H9 (cell line): ENCODE results near the gene BRK1. TPM values are rescaled to one million over a fixed set of nuclear protein-coding genes. Genes with fewer than 3 reads are reported as not detected.

ENCODE experiments used
- DNase-seq: peaks from one replicate; pipeline ENCODE4 v3.0.0-alpha.2; 2017
- H2AFZ ChIP-seq: one replicate; pipeline ENCODE4 v1.6.1; 2013; ENCODE audit warnings: mild to moderate bottlenecking, low read length, control low read depth, moderate library complexity
- H2AK5ac ChIP-seq: 2 replicates; pipeline ENCODE4 v1.6.1; 2013; ENCODE audit warnings: low read length, control low read depth, mixed read lengths; ENCODE audit not compliant: insufficient read length
- H2BK120ac ChIP-seq: one replicate; pipeline ENCODE4 v1.6.1; 2013; ENCODE audit warnings: low read depth, mild to moderate bottlenecking, low read length, control low read depth, inconsistent platforms; ENCODE audit not compliant: poor library complexity, severe bottlenecking
- H2BK12ac ChIP-seq: 2 replicates; pipeline ENCODE4 v1.6.1; 2013; ENCODE audit warnings: low read length, control low read depth, mixed read lengths, low read depth; ENCODE audit not compliant: insufficient read length
- H2BK15ac ChIP-seq: 2 replicates; pipeline ENCODE4 v1.6.1; 2013; ENCODE audit warnings: low read depth, low read length, control low read depth
- H2BK20ac ChIP-seq: one replicate; pipeline ENCODE4 v1.6.1; 2013; ENCODE audit warnings: low read depth, mild to moderate bottlenecking, low read length, control low read depth, inconsistent platforms; ENCODE audit not compliant: poor library complexity, severe bottlenecking
- H2BK5ac ChIP-seq: 2 replicates; pipeline ENCODE4 v1.6.1; 2013; ENCODE audit warnings: low read length, control low read depth, mixed read lengths; ENCODE audit not compliant: insufficient read length
- H3K14ac ChIP-seq: 2 replicates; pipeline ENCODE4 v1.6.1; 2013; ENCODE audit warnings: low read length, control low read depth; ENCODE audit not compliant: insufficient read depth
- H3K18ac ChIP-seq: 2 replicates; pipeline ENCODE4 v1.6.1; 2013; ENCODE audit warnings: low read depth, mild to moderate bottlenecking, mixed read lengths, low read length, control low read depth; ENCODE audit not compliant: insufficient read length
- H3K23ac ChIP-seq: 2 replicates; pipeline ENCODE4 v1.6.1; 2013; ENCODE audit warnings: low read length, control low read depth, mixed read lengths, low read depth; ENCODE audit not compliant: insufficient read length
- H3K23me2 ChIP-seq: 2 replicates; pipeline ENCODE4 v1.6.1; 2013; ENCODE audit warnings: low read depth, mild to moderate bottlenecking, mixed read lengths, low read length, control low read depth; ENCODE audit not compliant: insufficient read length, poor library complexity, severe bottlenecking
- H3K27ac ChIP-seq: 2 replicates; pipeline ENCODE4 v1.5.1; 2013; ENCODE audit warnings: low read length, control low read depth, mixed read lengths, low read depth; ENCODE audit not compliant: insufficient read length
- H3K27me3 ChIP-seq: 2 replicates; pipeline ENCODE4 v1.6.1; 2013; ENCODE audit warnings: low read length, control low read depth, inconsistent platforms; ENCODE audit not compliant: insufficient read depth
- H3K4ac ChIP-seq: 2 replicates; pipeline ENCODE4 v1.6.1; 2013; ENCODE audit warnings: low read depth, mild to moderate bottlenecking, control low read depth, inconsistent platforms, low read length, moderate library complexity
- H3K4me1 ChIP-seq: 2 replicates; pipeline ENCODE4 v1.6.1; 2013; ENCODE audit warnings: low read length, control low read depth, inconsistent platforms; ENCODE audit not compliant: insufficient read depth
- H3K4me2 ChIP-seq: 2 replicates; pipeline ENCODE4 v1.6.1; 2013; ENCODE audit warnings: low read length, control low read depth, mixed read lengths; ENCODE audit not compliant: insufficient read length, insufficient read depth
- H3K56ac ChIP-seq: 2 replicates; pipeline ENCODE4 v1.6.1; 2013; ENCODE audit warnings: low read depth, mild to moderate bottlenecking, mixed read lengths, low read length, control low read depth; ENCODE audit not compliant: insufficient read length
- H3K79me1 ChIP-seq: 2 replicates; pipeline ENCODE4 v1.6.1; 2013; ENCODE audit warnings: low read depth, mild to moderate bottlenecking, moderate library complexity, low read length, control low read depth, inconsistent platforms; ENCODE audit not compliant: insufficient read depth, poor library complexity, severe bottlenecking
- H3K79me2 ChIP-seq: 2 replicates; pipeline ENCODE4 v1.6.1; 2013; ENCODE audit warnings: low read length, control low read depth, inconsistent platforms; ENCODE audit not compliant: insufficient read depth
- H3K9ac ChIP-seq: 2 replicates; pipeline ENCODE4 v1.6.1; 2013; ENCODE audit warnings: low read length, control low read depth, mixed read lengths; ENCODE audit not compliant: insufficient read length; ENCODE audit errors: extremely low read depth
- H3K9me3 ChIP-seq: one replicate; pipeline ENCODE4 v1.6.1; 2013; ENCODE audit warnings: low read depth, low read length, inconsistent platforms; ENCODE audit not compliant: control insufficient read depth
- H3T11ph ChIP-seq: one replicate; pipeline ENCODE4 v1.6.1; 2013; ENCODE audit warnings: mild to moderate bottlenecking, low read length, control low read depth, inconsistent platforms
- H4K20me1 ChIP-seq: one replicate; pipeline ENCODE4 v1.6.1; 2013; ENCODE audit not compliant: control insufficient read depth, insufficient read length, insufficient read depth
- H4K5ac ChIP-seq: 2 replicates; pipeline ENCODE4 v1.6.1; 2013; ENCODE audit warnings: low read depth, mild to moderate bottlenecking, mixed read lengths, low read length, control low read depth; ENCODE audit not compliant: insufficient read length
- H4K8ac ChIP-seq: replicated peaks from 2 replicates; pipeline ENCODE4 v1.6.1; 2013; ENCODE audit warnings: low read length, control low read depth, mixed read lengths, low read depth; ENCODE audit not compliant: insufficient read length
- H4K91ac ChIP-seq: 2 replicates; pipeline ENCODE4 v1.6.1; 2013; ENCODE audit warnings: low read depth, mild to moderate bottlenecking, moderate library complexity, mixed read lengths, low read length, control low read depth; ENCODE audit not compliant: insufficient read length
- H3K27ac Mint-ChIP-seq, 3 experiments: 2 replicates in 2 of 3; 3 replicates in 1 of 3; pipeline ENCODE4 v1.8.0; 2020 to 2021; ENCODE audit warnings: mixed read lengths in 3 of 3, mild to moderate bottlenecking in 1 of 3, moderate library complexity in 1 of 3
- H3K27me3 Mint-ChIP-seq: 2 replicates; pipeline ENCODE4 v1.8.0; 2021; ENCODE audit warnings: low read depth, mild to moderate bottlenecking, moderate library complexity, mixed read lengths
- H3K36me3 Mint-ChIP-seq, 3 experiments: 2 replicates in 2 of 3; 3 replicates in 1 of 3; pipeline ENCODE4 v1.8.0; 2020 to 2021; ENCODE audit warnings: low read depth in 3 of 3, mixed read lengths in 3 of 3; ENCODE audit not compliant: insufficient read depth in 1 of 3
- H3K4me1 Mint-ChIP-seq, 2 experiments: 2 replicates each; pipeline ENCODE4 v1.8.0; 2020; ENCODE audit warnings: mixed read lengths in 2 of 2
- H3K4me3 Mint-ChIP-seq, 2 experiments: 2 replicates in 1 of 2; 3 replicates in 1 of 2; pipeline ENCODE4 v1.8.0; 2020 to 2021; ENCODE audit warnings: mild to moderate bottlenecking in 2 of 2, mixed read lengths in 2 of 2, moderate library complexity in 1 of 2
- H3K9me3 Mint-ChIP-seq, 2 experiments: 2 replicates in 1 of 2; 3 replicates in 1 of 2; pipeline ENCODE4 v1.8.0; 2020; ENCODE audit warnings: mild to moderate bottlenecking in 2 of 2, mixed read lengths in 2 of 2, moderate library complexity in 1 of 2
- WGBS: extraction: QIAGEN DNeasy Blood & Tissue Kit; methylation state at CpG from one replicate; pipeline ENCODE4 v1.1.7; 2013; ENCODE audit warnings: missing lambda C conversion rate, low lambda C conversion rate, mixed read lengths; ENCODE audit not compliant: insufficient read length; ENCODE audit errors: extremely low coverage; 5-methylcytosine and 5-hydroxymethylcytosine counted together
- total RNA-seq: library from RNA; stranded (reverse); gene quantifications from 2 replicates; pipeline ENCODE4 v1.2.1, GENCODE V29; 2021
- TF ChIP-seq, protein P1 (sequence below): fragments of 200-600 bp; sonication (generic); conservative IDR thresholded peaks from 3 replicates; pipeline ENCODE4 v1.8.0; 2021; ENCODE audit warnings: antibody characterized with exemption, mild to moderate bottlenecking

BRK1 gene
- total RNA-seq, 1 experiment from 2014 or later: 121 TPM

DNA sequence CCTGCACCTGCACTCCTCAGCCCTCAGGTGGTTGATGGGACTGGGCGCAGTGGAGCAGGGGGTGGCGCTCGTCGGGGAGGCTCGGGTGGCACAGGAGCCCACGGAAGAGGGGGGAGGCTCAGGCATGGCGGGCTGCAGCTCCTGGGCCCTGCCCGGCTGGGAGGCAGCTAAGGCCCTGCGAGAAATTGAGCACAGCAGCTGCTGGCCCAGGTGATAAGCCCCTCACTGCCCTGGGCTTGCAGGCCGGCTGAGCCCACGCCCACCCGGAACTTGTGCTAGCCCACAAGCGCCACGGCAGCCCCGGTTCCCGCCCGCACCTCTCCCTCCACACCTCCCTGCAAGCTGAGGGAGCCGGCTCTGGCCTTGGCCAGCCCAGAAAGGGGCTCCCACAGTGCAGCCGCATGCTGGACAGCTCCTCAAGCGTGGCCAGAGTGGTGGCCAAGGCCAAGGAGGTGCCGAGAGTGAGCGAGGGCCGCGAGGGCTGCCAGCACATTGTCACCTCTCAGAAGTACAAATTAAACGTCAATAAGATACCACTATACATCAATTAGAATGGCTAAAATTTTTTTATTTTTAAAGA, 21.0 kb downstream of the BRK1 start:
- WGBS: no CpG with 5 or more reads among the region's 25 CpGs
- Histone ChIP-seq H3K14ac (no peak overlapping the region; the same call in 1 of the 2 replicates), H3K4me2 (no peak overlapping the region), H2BK20ac (no peak overlapping the region), H3K9me3 (no peaks in the 10 kb centered on the region), H2BK12ac (no peak overlapping the region), H4K20me1 (no peaks in the 10 kb centered on the region), H3K4ac (no peak overlapping the region), H3K56ac (no peak overlapping the region), H3K79me2 (no peaks in the 10 kb centered on the region), H2AK5ac (no peak overlapping the region), H2BK120ac (no peak overlapping the region), H3K18ac (no peak overlapping the region), H3K9ac (no peak overlapping the region), H3K4me1 (no peaks in the 10 kb centered on the region), H2BK5ac (no peak overlapping the region), H4K91ac (no peak overlapping the region), H3T11ph (no peak overlapping the region), H3K27ac (no peak overlapping the region), H2AFZ (no peak overlapping the region), H4K8ac (no peak overlapping the region), H3K23ac (no peak overlapping the region), H2BK15ac (no peak overlapping the region), H3K23me2 (no peaks in the 10 kb centered on the region), H4K5ac (no peak overlapping the region), H3K79me1 (no peaks in the 10 kb centered on the region), H3K27me3 (no peaks in the 10 kb centered on the region)
- Mint-ChIP-seq H3K9me3 (peaks cover 2 to 6% of the 10 kb centered on the region in 2 experiments; a peak in 4 of 5 replicates), H3K4me3 (no peak overlapping the region), H3K4me1 (no peaks in the 10 kb centered on the region), H3K27me3 (peaks cover 3% of the 10 kb centered on the region; the same call in 1 of the 2 replicates), H3K27ac (no peak overlapping the region), H3K36me3 (peaks cover 0 to 2% (median 0%) of the 10 kb centered on the region in 3 experiments; a peak in 2 of 7 replicates)
- DNase-seq: no peak
- TF ChIP-seq, protein P1, sequence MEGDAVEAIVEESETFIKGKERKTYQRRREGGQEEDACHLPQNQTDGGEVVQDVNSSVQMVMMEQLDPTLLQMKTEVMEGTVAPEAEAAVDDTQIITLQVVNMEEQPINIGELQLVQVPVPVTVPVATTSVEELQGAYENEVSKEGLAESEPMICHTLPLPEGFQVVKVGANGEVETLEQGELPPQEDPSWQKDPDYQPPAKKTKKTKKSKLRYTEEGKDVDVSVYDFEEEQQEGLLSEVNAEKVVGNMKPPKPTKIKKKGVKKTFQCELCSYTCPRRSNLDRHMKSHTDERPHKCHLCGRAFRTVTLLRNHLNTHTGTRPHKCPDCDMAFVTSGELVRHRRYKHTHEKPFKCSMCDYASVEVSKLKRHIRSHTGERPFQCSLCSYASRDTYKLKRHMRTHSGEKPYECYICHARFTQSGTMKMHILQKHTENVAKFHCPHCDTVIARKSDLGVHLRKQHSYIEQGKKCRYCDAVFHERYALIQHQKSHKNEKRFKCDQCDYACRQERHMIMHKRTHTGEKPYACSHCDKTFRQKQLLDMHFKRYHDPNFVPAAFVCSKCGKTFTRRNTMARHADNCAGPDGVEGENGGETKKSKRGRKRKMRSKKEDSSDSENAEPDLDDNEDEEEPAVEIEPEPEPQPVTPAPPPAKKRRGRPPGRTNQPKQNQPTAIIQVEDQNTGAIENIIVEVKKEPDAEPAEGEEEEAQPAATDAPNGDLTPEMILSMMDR: no peak
